Adrenal gland (tissue), 12 donors: ENCODE data around the gene DLG2. TPM values are rescaled to one million over a fixed set of nuclear protein-coding genes. Genes with fewer than 3 reads are reported as not detected.

ENCODE experiments used
- DNase-seq, 7 donors: peaks; one replicate each; pipeline ENCODE4 v3.0.0-alpha.2; 2019 to 2020
- H3K27ac ChIP-seq, 5 donors: fragments of 200-600 bp; sonication (generic) in 4 of 5; 1 replicate in 3 of 5; 2 replicates in 2 of 5; pipeline versions ENCODE4 v1.5.1 to v1.8.0; 2016 to 2020; ENCODE audit warnings: mild to moderate bottlenecking in 1 of 5
- H3K27me3 ChIP-seq: fragments of 200-600 bp; 2 replicates; pipeline ENCODE4 v1.8.0; 2021
- H3K36me3 ChIP-seq, 2 donors: fragments of 200-600 bp; replicated peaks in 1 of 2; 1 replicate in 1 of 2; 2 replicates in 1 of 2; pipeline versions ENCODE4 v1.5.1 to v1.8.0; 2018 to 2022
- H3K4me1 ChIP-seq, 2 donors: fragments of 200-600 bp; replicated peaks in 1 of 2; 1 replicate in 1 of 2; 2 replicates in 1 of 2; pipeline versions ENCODE4 v1.5.1 to v1.8.0; 2018 to 2021
- H3K4me3 ChIP-seq, 4 donors: fragments of 200-600 bp; sonication (generic) in 3 of 4; one replicate each; pipeline ENCODE4 v1.5.1; 2016 to 2018
- H3K9me3 ChIP-seq, 3 donors: fragments of 200-600 bp; sonication (generic) in 1 of 3; replicated peaks in 1 of 3; 1 replicate in 2 of 3; 2 replicates in 1 of 3; pipeline versions ENCODE4 v1.5.1 to v1.8.0; 2016 to 2021
- CTCF ChIP-seq, 6 experiments: fragments of 450-650 bp in 4 of 6; fragments of 200-600 bp in 2 of 6; sonication (generic) in 1 of 6; IDR thresholded peaks; 1 replicate in 5 of 6; 2 replicates in 1 of 6; pipeline versions ENCODE4 v1.5.1 to v1.8.0; 2016 to 2021; ENCODE audit warnings: antibody characterized with exemption in 6 of 6, mild to moderate bottlenecking in 2 of 6, moderate library complexity in 1 of 6
- POLR2A ChIP-seq, 2 donors: fragments of 450-650 bp; IDR thresholded peaks; one replicate each; pipeline ENCODE4 v1.6.1; 2017; ENCODE audit warnings: antibody characterized with exemption in 2 of 2, mild to moderate bottlenecking in 2 of 2, moderate library complexity in 1 of 2
- WGBS, 4 donors: extraction: QIAGEN DNeasy Blood & Tissue Kit in 2 of 4; methylation state at CpG; one replicate each; pipeline versions ENCODE4 v1.1.5 to v1.1.7; 2013 to 2017; 5-methylcytosine and 5-hydroxymethylcytosine counted together
- intact Hi-C, 2 donors: fragments of 100-400 bp; cut with DNase I; formaldehyde crosslinking; loops; one replicate each; pipeline versions ENCODE4 v1.14.1 to v1.15.0; 2022 to 2023
- polyA plus RNA-seq, 3 donors: library from polyadenylated mRNA; stranded (reverse); fragments of 200-250 nt in 2 of 3; fragments of 350-450 nt in 1 of 3; fragmentation: Illumina TruSeq in 1 of 3; extraction: RNeasy Lipid Tissue Mini Kit (QIAGEN cat#74804) in 1 of 3; gene quantifications; one replicate each; pipeline ENCODE4 v1.2.3, GENCODE V29; 2013 to 2014
- total RNA-seq, 9 donors: library from RNA; depleted of rRNA in 4 of 9; stranded (reverse); fragments of >200 nt in 4 of 9; fragments of 120-200 nt in 1 of 9; fragmentation: NEBNext Ultra II Directional in 1 of 9; extraction: Animal tissue kit (Norgen Biotek cat#: 25700) in 1 of 9; gene quantifications; one replicate each; pipeline versions ENCODE4 v1.1.0 to v1.2.4, GENCODE V29; 2013 to 2023
- donor health status: healthy with polysubstance abuse.
- donor health status: Bipolar disorder and iron deficiency.
- donor health status: DM: yes; HTN: yes; CAD: no.
- donor health status: DM: no; HTN: no; CAD: no.
- donor health status: DM: no; HTN: no; CAD: no.
- donor health status: DM: yes; HTN: yes; CAD: no.

DLG2 gene
- total and polyA plus RNA-seq, 12 donors = 8.3 to 101 (median 37.5) TPM

DNA sequence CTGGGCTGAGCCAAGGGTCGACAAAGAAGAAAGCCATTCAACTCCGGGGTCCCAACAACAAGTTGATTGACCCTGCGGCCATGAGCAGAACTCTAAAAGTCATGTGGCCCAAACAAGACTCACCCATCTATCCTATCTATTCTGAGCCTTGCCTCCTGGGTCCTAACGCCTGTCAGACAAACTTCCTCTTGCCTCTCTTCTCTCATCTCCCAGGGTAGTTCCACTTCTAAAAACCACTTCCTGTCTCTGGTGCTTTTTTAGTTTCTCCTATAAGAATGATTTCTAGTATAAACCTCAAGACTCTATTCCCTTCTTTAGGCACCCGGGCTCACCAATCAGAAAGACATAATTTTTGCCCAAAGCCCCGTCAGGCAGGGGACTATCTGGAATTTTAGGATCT, 530.2 kb downstream of the DLG2 start:
- Histone ChIP-seq H3K27ac (no peak overlapping the region), H3K9me3 (no peaks in the 10 kb centered on the region), H3K36me3 (no peaks in the 10 kb centered on the region), H3K4me1 (no peaks in the 10 kb centered on the region), H3K27me3 (no peaks in the 10 kb centered on the region), H3K4me3 (no peak overlapping the region)
- DNase-seq = no peak
- WGBS, 4 donors = 82 to 89% (median 84%) methylated on average over 6 of the region's 6 CpGs
- intact Hi-C loops = no loop called here
- TF ChIP-seq CTCF (IDR thresholded peaks at IDR 0.05) (no peak), POLR2A (IDR thresholded peaks at IDR 0.05) (no peak)

DNA sequence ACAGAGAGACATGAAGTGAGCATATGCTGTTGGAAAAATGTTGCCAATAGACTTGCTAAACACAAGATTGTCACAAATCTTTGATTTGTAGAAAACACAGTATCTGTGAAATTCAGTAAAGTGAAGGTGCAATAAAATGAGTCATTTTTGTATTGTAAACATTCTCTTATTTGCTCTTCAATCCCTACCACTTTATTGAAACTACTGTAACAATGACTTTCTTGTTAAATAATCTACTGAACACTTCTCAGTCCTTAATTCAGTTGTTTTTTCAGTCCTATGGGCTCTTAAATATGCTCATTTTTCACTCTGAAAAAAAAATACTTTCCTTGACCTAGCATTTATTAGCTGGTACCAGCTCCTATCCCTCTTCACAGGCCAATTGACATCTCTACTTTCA, 531.9 kb downstream of the DLG2 start:
- TF ChIP-seq CTCF (IDR thresholded peaks at IDR 0.05) (no peak), POLR2A (IDR thresholded peaks at IDR 0.05) (no peak)
- DNase-seq = no peak
- no peaks in the 10 kb centered on the region for H3K9me3 ChIP-seq
- no peaks in the 10 kb centered on the region for H3K27me3 ChIP-seq
- H3K36me3 ChIP-seq = no peaks in the 10 kb centered on the region
- H3K4me3 ChIP-seq = no peak overlapping the region
- no peak overlapping the region for H3K27ac ChIP-seq
- intact Hi-C loops = no loop called here
- H3K4me1 ChIP-seq = no peaks in the 10 kb centered on the region

GRCh38 chr11:85094795-85095194, 532.3 kb downstream of the DLG2 start:
- H3K4me3 ChIP-seq = no peak overlapping the region
- 90 to 100% (median 94%) methylated on average over 1 of the region's 1 CpG for WGBS, 4 donors
- H3K27ac ChIP-seq = no peak overlapping the region
- H3K4me1 ChIP-seq = no peaks in the 10 kb centered on the region
- no peak for DNase-seq
- H3K36me3 ChIP-seq = no peaks in the 10 kb centered on the region
- H3K27me3 ChIP-seq = no peaks in the 10 kb centered on the region
- intact Hi-C loops = no loop called here
- no peak for TF ChIP-seq CTCF (IDR thresholded peaks at IDR 0.05)
- TF ChIP-seq POLR2A (IDR thresholded peaks at IDR 0.05) = no peak
- no peaks in the 10 kb centered on the region for H3K9me3 ChIP-seq

DNA sequence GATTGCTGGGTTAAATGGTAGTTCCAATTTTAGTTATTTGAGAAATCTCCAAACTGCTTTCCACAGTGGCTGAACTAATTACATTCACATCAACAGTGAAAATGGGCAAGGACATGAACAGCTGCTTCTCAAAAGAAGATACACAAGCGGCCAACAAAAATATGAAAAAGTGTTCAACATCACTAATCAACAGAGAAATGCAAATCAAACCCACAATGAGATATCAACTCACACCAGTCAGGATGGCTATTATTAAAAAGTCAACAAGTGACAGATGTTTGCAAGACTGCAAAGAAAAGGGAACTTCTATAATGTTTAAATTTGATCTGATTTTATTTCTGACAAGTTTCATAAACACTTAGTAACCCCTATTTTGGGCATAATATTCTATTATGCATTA, 537.5 kb downstream of the DLG2 start:
- Histone ChIP-seq H3K4me3 (no peak overlapping the region), H3K27ac (no peak overlapping the region), H3K9me3 (no peaks in the 10 kb centered on the region), H3K27me3 (no peaks in the 10 kb centered on the region), H3K36me3 (no peaks in the 10 kb centered on the region), H3K4me1 (no peaks in the 10 kb centered on the region)
- DNase-seq = no peak
- WGBS, 4 donors = 87 to 92% (median 90%) methylated on average over 1 of the region's 1 CpG
- intact Hi-C loops = no loop called here
- no peak for TF ChIP-seq POLR2A (IDR thresholded peaks at IDR 0.05)
- no peak for TF ChIP-seq CTCF (IDR thresholded peaks at IDR 0.05)
